Forelimb muscle (tissue), 1 donor: ENCODE results near the gene NUP188. TPM values are rescaled to one million over a fixed set of nuclear protein-coding genes. Genes with fewer than 3 reads are reported as not detected.
"Not testable (repeated sequence)": the region's sequence is repeated elsewhere in the genome, so short reads cannot be mapped to it uniquely, and the experiment has no call there.

ENCODE experiments used
- DNase-seq: peaks from one replicate; pipeline ENCODE4 v3.0.0-alpha.2; 2013; ENCODE audit warnings: low read depth
- polyA plus RNA-seq: library from polyadenylated mRNA; unstranded; fragments of 120-200 nt; gene quantifications from one replicate; pipeline ENCODE4 v1.2.1, GENCODE V29; 2013; ENCODE audit not compliant: insufficient read length

NUP188 gene
- polyA plus RNA-seq, 1 donor, result 35.2 TPM

- DNase-seq, result no peak
Observed at GRCh38 chr9:128940946-128941755, 6.3 kb upstream of the NUP188 start.

GRCh38 chr9:128943832-128944620, 3.5 kb upstream of the NUP188 start:
- no peak for DNase-seq

- DNase-seq, result not testable (repeated sequence)
Observed at GRCh38 chr9:128944966-128945365, 2.5 kb upstream of the NUP188 start.

GRCh38 chr9:128945798-128946501, 1.5 kb upstream of the NUP188 start:
- no peak for DNase-seq

- no peak for DNase-seq
Observed at GRCh38 chr9:128946571-128947276, 775 bp upstream of the NUP188 start.

GRCh38 chr9:128947277-128947526, 297 bp upstream of the NUP188 start:
- DNase-seq, result no peak

GRCh38 chr9:128961403-128961802, 13.9 kb downstream of the NUP188 start:
- not testable (repeated sequence) for DNase-seq

- DNase-seq, result no peak
Observed at GRCh38 chr9:128969491-128969890, 22.0 kb downstream of the NUP188 start.

GRCh38 chr9:128972956-128973355, 25.5 kb downstream of the NUP188 start:
- no peak for DNase-seq

GRCh38 chr9:128979111-128979510, 31.6 kb downstream of the NUP188 start:
- no peak for DNase-seq

GRCh38 chr9:128983536-128983935, 36.0 kb downstream of the NUP188 start:
- DNase-seq, result no peak

- DNase-seq, result no peak
Observed at GRCh38 chr9:128986671-128987070, 39.2 kb downstream of the NUP188 start.

- peak; percentile 14 for DNase-seq
Observed at GRCh38 chr9:128987805-128988204, 40.3 kb downstream of the NUP188 start.

GRCh38 chr9:128992995-128993394, 45.5 kb downstream of the NUP188 start:
- no peak for DNase-seq

GRCh38 chr9:128995791-128996190, 48.3 kb downstream of the NUP188 start:
- no peak for DNase-seq

GRCh38 chr9:128998462-128998861, 51.0 kb downstream of the NUP188 start:
- DNase-seq, result no peak

GRCh38 chr9:128999581-129000206, 52.2 kb downstream of the NUP188 start:
- no peak for DNase-seq

GRCh38 chr9:129001504-129002325, 54.2 kb downstream of the NUP188 start:
- DNase-seq, result no peak

GRCh38 chr9:129002992-129003391, 55.5 kb downstream of the NUP188 start:
- no peak for DNase-seq

GRCh38 chr9:129004173-129004572, 56.7 kb downstream of the NUP188 start:
- not testable (repeated sequence) for DNase-seq
